ENCODE measurements around the gene IL22. TPM values are rescaled to one million over a fixed set of nuclear protein-coding genes. Genes with fewer than 3 reads are reported as not detected.

Gene IL22
- total RNA-seq, 2 experiments from 2014 or later = not detected

GRCh38 chr12:68242777-68243176 is 10.6 kb downstream of the IL22 start:
- H3K79me2 ChIP-seq (ENCODE audit: insufficient read depth, low read depth, low read length) = no peaks in the 10 kb centered on the region
- no peak overlapping the region for H2AFZ ChIP-seq (ENCODE audit: low read length)
- H3K36me3 ChIP-seq (ENCODE audit: insufficient read depth, low read length) = no peaks in the 10 kb centered on the region
- intact Hi-C loops (cut with micrococcal nuclease; ENCODE audit: unreplicated experiment) = no loop called here
- no peaks in the 10 kb centered on the region for H3K9me2 ChIP-seq (ENCODE audit: insufficient read depth, low read length)
- POLR2A ChIA-PET = interaction anchor here (1.8 kb wide), 1 partner anchor 11 kb away, joined by 5 read pairs; no protein-coding TSS in a partner anchor
- BruUV-seq (replicated peaks) = no TSS peak
- CTCF ChIA-PET (ENCODE audit: unreplicated experiment) = no interaction called here
- H3K4me1 ChIP-seq (ENCODE audit: insufficient read depth, low read length, poor library complexity, severe bottlenecking) = peaks cover 12% of the 10 kb centered on the region
- H3K4me2 ChIP-seq (ENCODE audit: low read length) = no peak overlapping the region
- H3K27ac ChIP-seq (ENCODE audit: low read depth, low read length, poor library complexity, severe bottlenecking) = no peak overlapping the region
- TF ChIP-seq CTCF (conservative IDR thresholded peaks at IDR 0.05; ENCODE audit: low read length) = no peak
- TF ChIP-seq EZH2phosphoT487 (IDR thresholded peaks at IDR 0.05; ENCODE audit: borderline replicate concordance, low read depth, low read length) = no peak
- H3K9me3 ChIP-seq (ENCODE audit: low read length) = peaks cover 6% of the 10 kb centered on the region; the same call in 1 of the 2 replicates
- DNase-seq (ENCODE audit: low spot score) = no peak
- no peaks in the 10 kb centered on the region for H4K20me1 ChIP-seq (ENCODE audit: insufficient read depth, low read length)
- no peak overlapping the region for H3K4me3 ChIP-seq (ENCODE audit: low read depth, low read length, poor library complexity, severe bottlenecking)

- Histone ChIP-seq H3K4me3 (ENCODE audit: low read depth, low read length, poor library complexity, severe bottlenecking) (peak overlapping the region; percentile 0), H3K9me2 (ENCODE audit: insufficient read depth, low read length) (no peaks in the 10 kb centered on the region), H3K4me2 (ENCODE audit: low read length) (peak overlapping the region; percentile 53), H4K20me1 (ENCODE audit: insufficient read depth, low read length) (no peaks in the 10 kb centered on the region), H3K9me3 (ENCODE audit: low read length) (no peaks in the 10 kb centered on the region), H3K27ac (ENCODE audit: low read depth, low read length, poor library complexity, severe bottlenecking) (no peak overlapping the region), H3K4me1 (ENCODE audit: insufficient read depth, low read length, poor library complexity, severe bottlenecking) (peaks cover 30% of the 10 kb centered on the region), H3K79me2 (ENCODE audit: insufficient read depth, low read depth, low read length) (no peaks in the 10 kb centered on the region), H2AFZ (ENCODE audit: low read length) (peak overlapping the region; percentile 94), H3K36me3 (ENCODE audit: insufficient read depth, low read length) (no peaks in the 10 kb centered on the region)
- intact Hi-C loops (cut with micrococcal nuclease; ENCODE audit: unreplicated experiment) = no loop called here
- peak; percentile 72 for DNase-seq (ENCODE audit: low spot score)
- BruUV-seq (replicated peaks) = no TSS peak
- CTCF ChIA-PET (ENCODE audit: unreplicated experiment) = interaction anchor here (0.9 to 1.5 kb wide), 2 partner anchors 9 to 18 kb away, joined by 4 read pairs; no protein-coding TSS in a partner anchor
- TF ChIP-seq EZH2phosphoT487 (IDR thresholded peaks at IDR 0.05; ENCODE audit: borderline replicate concordance, low read depth, low read length) (no peak), CTCF (conservative IDR thresholded peaks at IDR 0.05; ENCODE audit: low read length) (no peak)
- POLR2A ChIA-PET = interaction anchor here (0.8 to 1.8 kb wide), 3 partner anchors 9 to 447 kb away, joined by 3 to 5 read pairs (median 4); no protein-coding TSS in a partner anchor
Measured at GRCh38 chr12:68240975-68241374, 12.4 kb downstream of the IL22 start.

GRCh38 chr12:68240079-68240478 is 13.3 kb downstream of the IL22 start:
- Histone ChIP-seq H3K4me1 (ENCODE audit: insufficient read depth, low read length, poor library complexity, severe bottlenecking) (peaks cover 30% of the 10 kb centered on the region), H2AFZ (ENCODE audit: low read length) (no peak overlapping the region), H4K20me1 (ENCODE audit: insufficient read depth, low read length) (no peaks in the 10 kb centered on the region), H3K36me3 (ENCODE audit: insufficient read depth, low read length) (no peaks in the 10 kb centered on the region), H3K27ac (ENCODE audit: low read depth, low read length, poor library complexity, severe bottlenecking) (no peak overlapping the region), H3K4me2 (ENCODE audit: low read length) (no peak overlapping the region), H3K79me2 (ENCODE audit: insufficient read depth, low read depth, low read length) (no peaks in the 10 kb centered on the region), H3K4me3 (ENCODE audit: low read depth, low read length, poor library complexity, severe bottlenecking) (no peak overlapping the region), H3K9me2 (ENCODE audit: insufficient read depth, low read length) (no peaks in the 10 kb centered on the region), H3K9me3 (ENCODE audit: low read length) (no peaks in the 10 kb centered on the region)
- TF ChIP-seq EZH2phosphoT487 (IDR thresholded peaks at IDR 0.05; ENCODE audit: borderline replicate concordance, low read depth, low read length) (no peak), CTCF (conservative IDR thresholded peaks at IDR 0.05; ENCODE audit: low read length) (no peak)
- BruUV-seq (replicated peaks) = no TSS peak
- ChIA-PET CTCF (ENCODE audit: unreplicated experiment) (no interaction called here), POLR2A (no interaction called here)
- DNase-seq (ENCODE audit: low spot score) = no peak
- intact Hi-C loops (cut with micrococcal nuclease; ENCODE audit: unreplicated experiment) = no loop called here
